ENCODE measurements around the gene LUZP1. TPM values are rescaled to one million over a fixed set of nuclear protein-coding genes. Genes with fewer than 3 reads are reported as not detected.
A peak's percentile ranks its signal among the peaks of the same experiment; 100 is the strongest.

Gene LUZP1
- total RNA-seq, 8 experiments from 2014 or later: 11.7 to 31.1 (median 17.7) TPM

- Histone ChIP-seq H3K4me1 (replicated peaks in 1 of 2) (no peaks in the 10 kb centered on the region), H3K27ac (no peak overlapping the region), H3K4me3 (no peak overlapping the region)
- peak in 1 of 8 experiments; percentile 43 for ATAC-seq (replicated peaks in 6 of 8)
- 79 to 100% (median 90%) methylated on average over 1 to 3 of the region's 3 CpGs; no CpG with 5 or more reads in 1 of the 10 experiments for WGBS, 10 experiments
- in situ Hi-C loops (cut with MboI; ENCODE audit: low pct_unique_long_range_greater_than_20kb in 2 of 9, low sequenced_read_pairs in 9 of 9, unreplicated experiment in 9 of 9): loop anchor here in 1 of 9 experiments (25.0 kb wide), 1 partner anchor 106 kb away; no protein-coding TSS in a partner anchor
Measured at GRCh38 chr1:23081376-23081775, 87.3 kb downstream of the LUZP1 start.

- H3K4me3 ChIP-seq: no peak overlapping the region
- in situ Hi-C loops (cut with MboI; ENCODE audit: low pct_unique_long_range_greater_than_20kb in 2 of 9, low sequenced_read_pairs in 9 of 9, unreplicated experiment in 9 of 9): loop anchor here in 1 of 9 experiments (25.0 kb wide), 1 partner anchor 106 kb away; no protein-coding TSS in a partner anchor
- no peak for ATAC-seq (replicated peaks in 6 of 8)
- 50 to 100% (median 94%) methylated on average over 1 to 3 of the region's 3 CpGs; no CpG with 5 or more reads in 1 of the 10 experiments for WGBS, 10 experiments
- H3K4me1 ChIP-seq (replicated peaks in 1 of 2): no peaks in the 10 kb centered on the region
- no peak overlapping the region for H3K27ac ChIP-seq
Measured at GRCh38 chr1:23080885-23081284, 87.8 kb downstream of the LUZP1 start.

GRCh38 chr1:23079025-23079424, 89.6 kb downstream of the LUZP1 start:
- no peak for ATAC-seq (replicated peaks in 6 of 8)
- in situ Hi-C loops (cut with MboI; ENCODE audit: low pct_unique_long_range_greater_than_20kb in 2 of 9, low sequenced_read_pairs in 9 of 9, unreplicated experiment in 9 of 9): loop anchor here in 2 of 9 experiments (10.0 to 25.0 kb wide), 2 partner anchors 94 to 108 kb away; no protein-coding TSS in a partner anchor
- Histone ChIP-seq H3K27ac (no peak overlapping the region), H3K4me3 (no peak overlapping the region), H3K4me1 (replicated peaks in 1 of 2) (no peaks in the 10 kb centered on the region)
- 85 to 100% (median 96%) methylated on average over 1 to 6 of the region's 6 CpGs; no CpG with 5 or more reads in 3 of the 10 experiments for WGBS, 10 experiments

- Histone ChIP-seq H3K4me1 (replicated peaks in 1 of 2) (no peaks in the 10 kb centered on the region), H3K4me3 (no peak overlapping the region), H3K27ac (no peak overlapping the region)
- in situ Hi-C loops (cut with MboI; ENCODE audit: low pct_unique_long_range_greater_than_20kb in 2 of 9, low sequenced_read_pairs in 9 of 9, unreplicated experiment in 9 of 9): loop anchor here in 1 of 9 experiments (10.0 kb wide), 1 partner anchor 89 kb away; no protein-coding TSS in a partner anchor
- ATAC-seq (replicated peaks in 6 of 8): no peak
Measured at GRCh38 chr1:23074012-23074411, 94.6 kb downstream of the LUZP1 start.

GRCh38 chr1:23069675-23070074, 99.0 kb downstream of the LUZP1 start:
- no peak overlapping the region for H3K27ac ChIP-seq
- in situ Hi-C loops (cut with MboI; ENCODE audit: low pct_unique_long_range_greater_than_20kb in 2 of 9, low sequenced_read_pairs in 9 of 9, unreplicated experiment in 9 of 9): loop anchor here in 1 of 9 experiments (10.0 kb wide), 1 partner anchor 85 kb away; no protein-coding TSS in a partner anchor
- H3K4me3 ChIP-seq: no peak overlapping the region
- ATAC-seq (replicated peaks in 6 of 8): peak in 3 of 8 experiments; percentile 91 to 99 (median 97)
- no peaks in the 10 kb centered on the region for H3K4me1 ChIP-seq (replicated peaks in 1 of 2)
- 74 to 86% (median 79%) methylated on average over 2 to 4 of the region's 4 CpGs; no CpG with 5 or more reads in 7 of the 10 experiments for WGBS, 10 experiments

GRCh38 chr1:23069149-23069548, 99.5 kb downstream of the LUZP1 start:
- Histone ChIP-seq H3K4me1 (replicated peaks in 1 of 2) (no peaks in the 10 kb centered on the region), H3K27ac (no peak overlapping the region), H3K4me3 (no peak overlapping the region)
- in situ Hi-C loops (cut with MboI; ENCODE audit: low pct_unique_long_range_greater_than_20kb in 2 of 9, low sequenced_read_pairs in 9 of 9, unreplicated experiment in 9 of 9): no loop called here
- WGBS, 10 experiments: 79 to 100% (median 87%) methylated on average over 1 to 2 of the region's 2 CpGs
- ATAC-seq (replicated peaks in 6 of 8): no peak

- in situ Hi-C loops (cut with MboI; ENCODE audit: low pct_unique_long_range_greater_than_20kb in 2 of 9, low sequenced_read_pairs in 9 of 9, unreplicated experiment in 9 of 9): no loop called here
- H3K4me1 ChIP-seq (replicated peaks in 1 of 2): no peaks in the 10 kb centered on the region
- H3K27ac ChIP-seq: no peak overlapping the region
- 86 to 100% (median 98%) methylated on average over 1 to 2 of the region's 2 CpGs; no CpG with 5 or more reads in 6 of the 10 experiments for WGBS, 10 experiments
- ATAC-seq (replicated peaks in 6 of 8): no peak
- H3K4me3 ChIP-seq: no peak overlapping the region
Measured at GRCh38 chr1:23066075-23066474, 102.6 kb downstream of the LUZP1 start.

GRCh38 chr1:23065385-23065784, 103.3 kb downstream of the LUZP1 start:
- WGBS, 10 experiments: 75 to 100% (median 91%) methylated on average over 2 of the region's 2 CpGs; no CpG with 5 or more reads in 2 of the 10 experiments
- in situ Hi-C loops (cut with MboI; ENCODE audit: low pct_unique_long_range_greater_than_20kb in 2 of 9, low sequenced_read_pairs in 9 of 9, unreplicated experiment in 9 of 9): no loop called here
- no peak overlapping the region for H3K27ac ChIP-seq
- no peaks in the 10 kb centered on the region for H3K4me1 ChIP-seq (replicated peaks in 1 of 2)
- ATAC-seq (replicated peaks in 6 of 8): no peak
- no peak overlapping the region for H3K4me3 ChIP-seq

- 52 to 100% (median 97%) methylated on average over 1 to 2 of the region's 2 CpGs; no CpG with 5 or more reads in 2 of the 10 experiments for WGBS, 10 experiments
Measured at GRCh38 chr1:23062271-23062670, 106.4 kb downstream of the LUZP1 start.

GRCh38 chr1:23057301-23057700, 111.4 kb downstream of the LUZP1 start:
- no peak overlapping the region for H3K27ac ChIP-seq
- WGBS, 10 experiments: 90 to 100% (median 96%) methylated on average over 2 to 5 of the region's 5 CpGs
- no peak for ATAC-seq (replicated peaks in 6 of 8)
- in situ Hi-C loops (cut with MboI; ENCODE audit: low pct_unique_long_range_greater_than_20kb in 2 of 9, low sequenced_read_pairs in 9 of 9, unreplicated experiment in 9 of 9): no loop called here
- H3K4me1 ChIP-seq (replicated peaks in 1 of 2): no peaks in the 10 kb centered on the region
- no peak overlapping the region for H3K4me3 ChIP-seq

More at GRCh38 chr1:23062271-23062670, 106.4 kb downstream of the LUZP1 start:
- Histone ChIP-seq H3K27ac (no peak overlapping the region), H3K4me1 (replicated peaks in 1 of 2) (no peaks in the 10 kb centered on the region), H3K4me3 (no peak overlapping the region)
- in situ Hi-C loops (cut with MboI; ENCODE audit: low pct_unique_long_range_greater_than_20kb in 2 of 9, low sequenced_read_pairs in 9 of 9, unreplicated experiment in 9 of 9): no loop called here
- no peak for ATAC-seq (replicated peaks in 6 of 8)

GRCh38 chr1:23051290-23051909, 117.3 kb downstream of the LUZP1 start:
- Histone ChIP-seq H3K4me1 (replicated peaks in 1 of 2) (no peaks in the 10 kb centered on the region), H3K27ac (no peak overlapping the region), H3K4me3 (no peak overlapping the region)
- in situ Hi-C loops (cut with MboI; ENCODE audit: low pct_unique_long_range_greater_than_20kb in 2 of 9, low sequenced_read_pairs in 9 of 9, unreplicated experiment in 9 of 9): no loop called here
- peak in 2 of 8 experiments; percentile 72 to 83 for ATAC-seq (replicated peaks in 6 of 8)
- 63 to 94% (median 78%) methylated on average over 3 to 4 of the region's 4 CpGs for WGBS, 10 experiments

GRCh38 chr1:23050201-23050600, 118.5 kb downstream of the LUZP1 start:
- in situ Hi-C loops (cut with MboI; ENCODE audit: low pct_unique_long_range_greater_than_20kb in 2 of 9, low sequenced_read_pairs in 9 of 9, unreplicated experiment in 9 of 9): no loop called here
- H3K4me3 ChIP-seq: no peak overlapping the region
- WGBS, 10 experiments: 88 to 100% (median 97%) methylated on average over 1 to 7 of the region's 7 CpGs; no CpG with 5 or more reads in 1 of the 10 experiments
- H3K27ac ChIP-seq: no peak overlapping the region
- H3K4me1 ChIP-seq (replicated peaks in 1 of 2): no peaks in the 10 kb centered on the region
- no peak for ATAC-seq (replicated peaks in 6 of 8)

GRCh38 chr1:23044035-23044434, 124.6 kb downstream of the LUZP1 start:
- 56 to 100% (median 94%) methylated on average over 2 to 3 of the region's 3 CpGs; no CpG with 5 or more reads in 2 of the 10 experiments for WGBS, 10 experiments
- in situ Hi-C loops (cut with MboI; ENCODE audit: low pct_unique_long_range_greater_than_20kb in 2 of 9, low sequenced_read_pairs in 9 of 9, unreplicated experiment in 9 of 9): no loop called here

More at GRCh38 chr1:23044035-23044434, 124.6 kb downstream of the LUZP1 start:
- Histone ChIP-seq H3K27ac (no peak overlapping the region), H3K4me3 (no peak overlapping the region), H3K4me1 (replicated peaks in 1 of 2) (no peaks in the 10 kb centered on the region)
- ATAC-seq (replicated peaks in 6 of 8): peak in 1 of 8 experiments; percentile 19
